Bladder microvascular endothelial cell (primary cell): ENCODE data around the gene MRPL38. TPM values are rescaled to one million over a fixed set of nuclear protein-coding genes. Genes with fewer than 3 reads are reported as not detected.

Source experiments
- total RNA-seq: library from RNA; depleted of rRNA; stranded (reverse); fragments of >200 nt; gene quantifications from 2 replicates; pipeline ENCODE4 v1.2.3, GENCODE V29; 2014

Gene MRPL38
- 27.4 and 33.4 TPM in 2 replicates for total RNA-seq

GRCh38 chr17:75904749-75905521 is at the start of gene MRPL38:
TSS of gene MRPL38 (minus strand) at chr17:75904884. CDS start at chr17:75904875, 9 bp downstream.

GRCh38 chr17:75940727-75941441 is 36.2 kb upstream of the MRPL38 start, which contains the start of gene FBF1:
TSS of gene FBF1 (minus strand) at chr17:75941042. CDS start at chr17:75938149, 2,893 bp downstream.

GRCh38 chr17:75896415-75897159 is 8.1 kb downstream of the MRPL38 start, which contains the start of gene TRIM65:
TSS of gene TRIM65 (minus strand) at chr17:75896951. CDS start at chr17:75896937, 14 bp downstream.

GRCh38 chr17:75878174-75878998 is 26.3 kb downstream of the MRPL38 start, which contains the start of gene TRIM47:
TSS of gene TRIM47 (minus strand) at chr17:75878581. CDS start at chr17:75878548, 33 bp downstream.

GRCh38 chr17:75855310-75856061 is 49.2 kb downstream of the MRPL38 start, which contains the start of gene WBP2:
TSS of gene WBP2 (minus strand) at chr17:75855335. CDS start at chr17:75855297, 38 bp downstream.

Other genes with a start within 250 kb of the MRPL38 start
- gene RECQL5, start 237.7 kb downstream of the MRPL38 start, total RNA-seq: 7.1 and 23.6 TPM in 2 replicates
- 63.3 and 68.3 TPM in 2 replicates for gene SAP30BP, start 237.5 kb downstream of the MRPL38 start, total RNA-seq
- gene ITGB4, start 183.4 kb downstream of the MRPL38 start, total RNA-seq: 8.6 and 22.9 TPM in 2 replicates
- gene GALK1, start 139.7 kb downstream of the MRPL38 start, total RNA-seq: 57.1 and 85.5 TPM in 2 replicates
- 6.8 and 22.8 TPM in 2 replicates for gene UNK, start 120.1 kb downstream of the MRPL38 start, total RNA-seq
- gene UNC13D, start 60.5 kb downstream of the MRPL38 start, total RNA-seq: 0.97 and 4.7 TPM in 2 replicates
- 13.8 and 44.6 TPM in 2 replicates for gene WBP2, start 49.5 kb downstream of the MRPL38 start, total RNA-seq
- 65.4 and 91.7 TPM in 2 replicates for gene TRIM47, start 26.3 kb downstream of the MRPL38 start, total RNA-seq
- gene TRIM65, start 7.9 kb downstream of the MRPL38 start, total RNA-seq: 20.1 and 23.0 TPM in 2 replicates
- 4.7 and 9.1 TPM in 2 replicates for gene FBF1, start 36.2 kb upstream of the MRPL38 start, total RNA-seq
- gene ACOX1, start 74.3 kb upstream of the MRPL38 start, total RNA-seq: 46.3 and 82.1 TPM in 2 replicates
- gene TEN1, start 74.4 kb upstream of the MRPL38 start, total RNA-seq: 15.2 and 16.0 TPM in 2 replicates
- gene CDK3, start 96.0 kb upstream of the MRPL38 start, total RNA-seq: 0.81 and 2.7 TPM in 2 replicates
- gene EVPL, start 122.4 kb upstream of the MRPL38 start, total RNA-seq: under 0.01 TPM in 1 of 2 replicates, not detected in the other
- 25.1 and 54.9 TPM in 2 replicates for gene SRP68, start 167.6 kb upstream of the MRPL38 start, total RNA-seq
- gene GALR2, start 169.9 kb upstream of the MRPL38 start, total RNA-seq: 0.16 TPM in 1 of 2 replicates, not detected in the other
- gene ZACN, start 174.3 kb upstream of the MRPL38 start, total RNA-seq: not detected in 2 replicates
- gene EXOC7, start 198.9 kb upstream of the MRPL38 start, total RNA-seq: 51.8 and 129 TPM in 2 replicates
- under 0.01 TPM in 1 of 2 replicates, not detected in the other for gene FOXJ1, start 236.4 kb upstream of the MRPL38 start, total RNA-seq